GM12801 (cell line): Measurements from ENCODE around the gene ZNF444.

Experiments used
- TF ChIP-seq, protein P1 (sequence below): IDR thresholded peaks from one replicate; pipeline ENCODE4 v1.5.1; 2011; ENCODE audit warnings: control low read depth; ENCODE audit not compliant: insufficient read length; ENCODE audit errors: extremely low read depth

ZNF444 gene

GRCh38 chr19:56140583-56141416 lies at the start of gene ZNF444:
Gene ZNF444 (plus strand): TSS chr19:56141287. CDS start chr19:56146912, 5,625 bp downstream.
- TF ChIP-seq, protein P1, sequence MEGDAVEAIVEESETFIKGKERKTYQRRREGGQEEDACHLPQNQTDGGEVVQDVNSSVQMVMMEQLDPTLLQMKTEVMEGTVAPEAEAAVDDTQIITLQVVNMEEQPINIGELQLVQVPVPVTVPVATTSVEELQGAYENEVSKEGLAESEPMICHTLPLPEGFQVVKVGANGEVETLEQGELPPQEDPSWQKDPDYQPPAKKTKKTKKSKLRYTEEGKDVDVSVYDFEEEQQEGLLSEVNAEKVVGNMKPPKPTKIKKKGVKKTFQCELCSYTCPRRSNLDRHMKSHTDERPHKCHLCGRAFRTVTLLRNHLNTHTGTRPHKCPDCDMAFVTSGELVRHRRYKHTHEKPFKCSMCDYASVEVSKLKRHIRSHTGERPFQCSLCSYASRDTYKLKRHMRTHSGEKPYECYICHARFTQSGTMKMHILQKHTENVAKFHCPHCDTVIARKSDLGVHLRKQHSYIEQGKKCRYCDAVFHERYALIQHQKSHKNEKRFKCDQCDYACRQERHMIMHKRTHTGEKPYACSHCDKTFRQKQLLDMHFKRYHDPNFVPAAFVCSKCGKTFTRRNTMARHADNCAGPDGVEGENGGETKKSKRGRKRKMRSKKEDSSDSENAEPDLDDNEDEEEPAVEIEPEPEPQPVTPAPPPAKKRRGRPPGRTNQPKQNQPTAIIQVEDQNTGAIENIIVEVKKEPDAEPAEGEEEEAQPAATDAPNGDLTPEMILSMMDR: no peak

DNA sequence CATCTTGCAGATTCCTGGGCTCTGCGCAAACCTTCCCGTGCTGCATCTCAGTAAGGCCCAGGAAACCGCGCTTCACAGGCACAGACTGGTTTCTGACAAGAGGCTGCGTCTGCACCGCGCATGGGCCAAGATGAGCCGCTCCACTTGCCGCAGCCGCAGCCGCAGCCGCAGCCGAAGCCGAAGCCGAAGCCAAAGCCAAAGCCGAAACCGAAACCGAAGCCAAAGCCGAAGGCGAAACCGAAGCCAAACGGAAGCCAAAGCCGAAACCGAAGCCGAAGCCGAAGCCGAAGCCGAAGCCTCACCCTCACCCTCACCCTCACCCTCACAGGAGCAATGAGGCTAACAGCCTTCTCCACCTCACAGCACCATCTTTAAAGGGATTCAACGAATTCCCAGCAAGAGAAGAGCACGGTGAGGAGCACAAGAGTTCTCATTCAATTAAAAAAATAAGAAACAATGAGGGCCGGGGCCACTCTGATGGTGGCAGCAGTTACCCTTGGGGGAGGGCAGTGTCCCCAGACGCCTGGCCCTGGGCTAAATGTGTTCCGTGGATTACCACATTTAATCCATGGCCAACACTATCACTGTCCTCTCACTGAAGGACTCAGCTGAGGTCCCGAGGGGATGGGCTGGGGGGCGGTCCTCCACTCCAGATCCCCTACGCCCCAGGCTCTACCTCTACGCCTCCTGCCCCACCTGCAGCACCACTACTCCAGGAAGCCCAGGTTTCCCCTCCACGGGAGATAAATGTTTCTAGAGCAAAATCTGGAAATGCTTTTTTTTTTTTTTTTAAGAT lies 49.1 kb upstream of the ZNF444 start:
- TF ChIP-seq, protein P1: no peak

- TF ChIP-seq, protein P1: no peak
Measured at GRCh38 chr19:56092685-56093631, 48.1 kb upstream of the ZNF444 start.

GRCh38 chr19:56094449-56094848 lies 46.6 kb upstream of the ZNF444 start:
- TF ChIP-seq, protein P1: no peak

DNA sequence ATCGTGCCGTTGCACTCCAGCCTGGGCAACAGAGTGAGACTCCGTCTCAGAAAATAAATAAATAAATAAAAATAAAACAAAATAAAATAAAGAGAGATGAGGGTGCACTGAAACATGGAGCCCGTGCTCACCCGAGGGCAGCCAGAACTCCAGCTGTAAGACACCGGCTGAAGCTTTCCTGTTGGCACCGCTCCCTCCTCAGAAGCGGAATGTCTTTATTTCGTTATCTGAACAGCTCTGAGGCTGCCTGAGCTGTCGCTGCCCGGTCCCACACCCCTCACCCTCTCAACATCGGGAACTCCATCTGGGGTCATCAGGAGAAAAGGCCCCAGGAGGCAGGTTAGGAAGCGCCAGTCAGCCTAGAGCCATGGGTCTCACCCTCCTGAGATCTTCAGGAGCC lies 44.4 kb upstream of the ZNF444 start:
- TF ChIP-seq, protein P1: no peak

- TF ChIP-seq, protein P1: no peak
Measured at GRCh38 chr19:56097306-56097705, 43.8 kb upstream of the ZNF444 start.
